Inflammatory macrophage (primary cell): ENCODE data around the gene ADAM29.
"Not testable (repeated sequence)": the region's sequence is repeated elsewhere in the genome, so short reads cannot be mapped to it uniquely, and the experiment has no call there.

Experiments
- DNase-seq, 2 donors: peaks; one replicate each; pipeline ENCODE4 v3.0.0-alpha.2; 2020 to 2022

ADAM29 gene

GRCh38 chr4:174972911-174973310 lies 54.8 kb downstream of the ADAM29 start:
- DNase-seq: no peak

GRCh38 chr4:174973336-174973735 lies 55.2 kb downstream of the ADAM29 start:
- no peak for DNase-seq

- no peak for DNase-seq
These were observed 65.1 kb downstream of the ADAM29 start for GRCh38 chr4:174983128-174983750.

GRCh38 chr4:174983870-174984269 lies 65.7 kb downstream of the ADAM29 start:
- not testable (repeated sequence) for DNase-seq

- DNase-seq: no peak
These were observed 71.6 kb downstream of the ADAM29 start for GRCh38 chr4:174989791-174990190.

- no peak for DNase-seq
These were observed 75.8 kb downstream of the ADAM29 start for GRCh38 chr4:174993916-174994315.

GRCh38 chr4:174996079-174996478 lies 77.9 kb downstream of the ADAM29 start:
- no peak for DNase-seq

GRCh38 chr4:174999407-174999806 lies 81.2 kb downstream of the ADAM29 start:
- DNase-seq: no peak

GRCh38 chr4:175017751-175018150 lies 99.6 kb downstream of the ADAM29 start:
- no peak for DNase-seq

- not testable (repeated sequence) for DNase-seq
These were observed 101.3 kb downstream of the ADAM29 start for GRCh38 chr4:175019447-175019846.
